NCI-H82 (cell line): ENCODE measurements around the gene TCHHL1.
"Not testable (repeated sequence)": the region's sequence is repeated elsewhere in the genome, so short reads cannot be mapped to it uniquely, and the experiment has no call there.

Experiments used
- DNase-seq: peaks from one replicate; lab custom pipeline; 2025; lab: John Stamatoyannopoulos, UW

Gene TCHHL1

GRCh38 chr1:152086760-152087159, 2.1 kb downstream of the TCHHL1 start:
- DNase-seq, result no peak

- no peak for DNase-seq
Measured at GRCh38 chr1:152084853-152085252, 4.0 kb downstream of the TCHHL1 start.

GRCh38 chr1:152081026-152081425, 7.8 kb downstream of the TCHHL1 start:
- not testable (repeated sequence) for DNase-seq

GRCh38 chr1:152080494-152080893, 8.4 kb downstream of the TCHHL1 start:
- DNase-seq, result not testable (repeated sequence)

GRCh38 chr1:152078831-152079441, 9.9 kb downstream of the TCHHL1 start:
- no peak for DNase-seq

GRCh38 chr1:152072311-152072710, 16.6 kb downstream of the TCHHL1 start:
- no peak for DNase-seq

- no peak for DNase-seq
Measured at GRCh38 chr1:152071123-152071522, 17.7 kb downstream of the TCHHL1 start.

- DNase-seq, result no peak
Measured at GRCh38 chr1:152067929-152068328, 20.9 kb downstream of the TCHHL1 start.

GRCh38 chr1:152067150-152067549, 21.7 kb downstream of the TCHHL1 start:
- DNase-seq, result no peak

GRCh38 chr1:152061952-152062351, 26.9 kb downstream of the TCHHL1 start:
- no peak for DNase-seq

GRCh38 chr1:152053375-152053774, 35.5 kb downstream of the TCHHL1 start:
- peak; percentile 97 for DNase-seq

- peak; percentile 96 for DNase-seq
Measured at GRCh38 chr1:152052606-152053005, 36.3 kb downstream of the TCHHL1 start.

- DNase-seq, result no peak
Measured at GRCh38 chr1:152050886-152051675, 37.8 kb downstream of the TCHHL1 start.

- no peak for DNase-seq
Measured at GRCh38 chr1:152049291-152050083, 39.4 kb downstream of the TCHHL1 start.

GRCh38 chr1:152048416-152049009, 40.4 kb downstream of the TCHHL1 start:
- DNase-seq, result no peak

- DNase-seq, result peak; percentile 78
Measured at GRCh38 chr1:152047730-152048415, 41.0 kb downstream of the TCHHL1 start.

GRCh38 chr1:152047413-152047729, 41.5 kb downstream of the TCHHL1 start:
- no peak for DNase-seq

GRCh38 chr1:152044386-152044785, 44.5 kb downstream of the TCHHL1 start:
- no peak for DNase-seq

- no peak for DNase-seq
Measured at GRCh38 chr1:152043870-152044269, 45.0 kb downstream of the TCHHL1 start.

GRCh38 chr1:152042030-152042429, 46.8 kb downstream of the TCHHL1 start:
- no peak for DNase-seq

- no peak for DNase-seq
Measured at GRCh38 chr1:152039886-152040285, 49.0 kb downstream of the TCHHL1 start.

GRCh38 chr1:152039461-152039860, 49.4 kb downstream of the TCHHL1 start:
- DNase-seq, result no peak
